Astrocyte (in vitro differentiated cells and primary cell): ENCODE results near the gene CSK.

Experiments used
- CTCF ChIP-seq: IDR thresholded peaks from 2 replicates; pipeline ENCODE4 v1.5.1; 2011; ENCODE audit warnings: low read depth, mild to moderate bottlenecking, inconsistent platforms, low read length, moderate library complexity; ENCODE audit not compliant: insufficient read depth
- EZH2 ChIP-seq: IDR thresholded peaks from 2 replicates; pipeline ENCODE4 v1.6.1; 2012; ENCODE audit warnings: mild to moderate bottlenecking, low read length, inconsistent platforms; ENCODE audit not compliant: insufficient read depth

- TF ChIP-seq CTCF, result no peak
- TF ChIP-seq EZH2, result no peak
Measured at GRCh38 chr15:74791667-74792066, 9.8 kb downstream of the CSK start.
